Gastrocnemius medialis (tissue), 4 donors: Measurements from ENCODE around the gene PDZD7.

Source experiments
- POLR2A ChIP-seq, 2 donors: fragments of 450-650 bp; IDR thresholded peaks; one replicate each; pipeline ENCODE4 v1.6.1; 2017; ENCODE audit warnings: antibody characterized with exemption in 2 of 2, mild to moderate bottlenecking in 2 of 2, moderate library complexity in 2 of 2
- TF ChIP-seq, protein P1 (sequence below), 5 experiments: fragments of 450-650 bp in 3 of 5; fragments of 200-600 bp in 2 of 5; sonication (generic) in 2 of 5; IDR thresholded peaks in 4 of 5; conservative IDR thresholded peaks in 1 of 5; 1 replicate in 4 of 5; 2 replicates in 1 of 5; pipeline ENCODE4 v1.5.1; 2016 to 2019; ENCODE audit warnings: antibody characterized with exemption in 5 of 5, mild to moderate bottlenecking in 3 of 5, moderate library complexity in 3 of 5

DNA sequence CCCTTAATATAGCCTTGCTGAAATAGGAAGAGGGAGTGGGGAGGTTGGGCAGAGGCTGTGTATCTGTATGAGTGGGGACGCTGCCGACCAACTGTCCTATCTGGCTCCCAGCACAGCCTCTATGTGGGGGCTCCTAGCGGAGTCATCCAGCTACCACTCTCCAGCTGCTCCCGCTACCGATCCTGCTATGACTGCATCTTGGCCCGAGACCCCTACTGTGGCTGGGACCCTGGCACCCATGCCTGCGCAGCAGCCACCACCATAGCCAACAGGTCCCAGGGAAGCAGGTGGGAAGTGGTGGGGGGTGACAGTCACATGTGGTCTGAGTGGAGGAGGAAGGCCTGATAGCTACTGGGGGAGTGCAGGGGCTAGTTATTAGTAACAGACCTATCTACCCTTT, 50.2 kb downstream of the PDZD7 start:
- TF ChIP-seq, protein P1, sequence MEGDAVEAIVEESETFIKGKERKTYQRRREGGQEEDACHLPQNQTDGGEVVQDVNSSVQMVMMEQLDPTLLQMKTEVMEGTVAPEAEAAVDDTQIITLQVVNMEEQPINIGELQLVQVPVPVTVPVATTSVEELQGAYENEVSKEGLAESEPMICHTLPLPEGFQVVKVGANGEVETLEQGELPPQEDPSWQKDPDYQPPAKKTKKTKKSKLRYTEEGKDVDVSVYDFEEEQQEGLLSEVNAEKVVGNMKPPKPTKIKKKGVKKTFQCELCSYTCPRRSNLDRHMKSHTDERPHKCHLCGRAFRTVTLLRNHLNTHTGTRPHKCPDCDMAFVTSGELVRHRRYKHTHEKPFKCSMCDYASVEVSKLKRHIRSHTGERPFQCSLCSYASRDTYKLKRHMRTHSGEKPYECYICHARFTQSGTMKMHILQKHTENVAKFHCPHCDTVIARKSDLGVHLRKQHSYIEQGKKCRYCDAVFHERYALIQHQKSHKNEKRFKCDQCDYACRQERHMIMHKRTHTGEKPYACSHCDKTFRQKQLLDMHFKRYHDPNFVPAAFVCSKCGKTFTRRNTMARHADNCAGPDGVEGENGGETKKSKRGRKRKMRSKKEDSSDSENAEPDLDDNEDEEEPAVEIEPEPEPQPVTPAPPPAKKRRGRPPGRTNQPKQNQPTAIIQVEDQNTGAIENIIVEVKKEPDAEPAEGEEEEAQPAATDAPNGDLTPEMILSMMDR (IDR thresholded peaks at IDR 0.05 in 4 of 5, conservative IDR thresholded peaks at IDR 0.05 in 1 of 5) = no peak
- no peak for TF ChIP-seq POLR2A (IDR thresholded peaks at IDR 0.05)
